HEK293 (cell line): ENCODE measurements around the gene CFAP299.

Experiments used
- CTCF ChIA-PET: fragments of 350-600 bp; formaldehyde crosslinking; extraction: SDS; loops from one replicate; lab custom pipeline; 2021; ENCODE audit warnings: antibody characterized with exemption; lab: Yijun Ruan, JAX
- POLR2A ChIA-PET: fragments of 300-600 bp; formaldehyde crosslinking; extraction: SDS; loops from one replicate; lab custom pipeline; 2020; ENCODE audit warnings: antibody characterized with exemption, inconsistent platforms; lab: Yijun Ruan, JAX
- H3K27ac ChIP-seq: fragments of 200-500 bp; sonication (Bioruptor generic); 2 replicates; pipeline ENCODE4 v1.5.1; 2014; ENCODE audit warnings: low read depth, low read length, control low read depth, inconsistent platforms; ENCODE audit errors: extremely low read depth
- H3K36me3 ChIP-seq, 2 experiments: fragments of 200-500 bp in 1 of 2; sonication (Bioruptor generic) in 1 of 2; 1 replicate in 1 of 2; 2 replicates in 1 of 2; pipeline ENCODE4 v1.5.1; 2014 to 2017; ENCODE audit warnings: inconsistent platforms in 2 of 2, low read length in 2 of 2; ENCODE audit not compliant: control insufficient read depth in 2 of 2, insufficient read depth in 1 of 2
- H3K4me1 ChIP-seq: fragments of 200-500 bp; sonication (Bioruptor generic); 2 replicates; pipeline ENCODE4 v1.5.1; 2014; ENCODE audit warnings: mild to moderate bottlenecking, low read length, inconsistent platforms; ENCODE audit not compliant: control insufficient read depth, insufficient read depth
- H3K4me3 ChIP-seq: 2 replicates; pipeline ENCODE4 v1.5.1; 2011; ENCODE audit warnings: low read depth, mild to moderate bottlenecking, control low read depth, low read length, moderate library complexity
- H3K9me3 ChIP-seq: fragments of 200-500 bp; sonication (Bioruptor generic); 2 replicates; pipeline ENCODE4 v1.5.1; 2014; ENCODE audit warnings: low read depth, low read length, inconsistent platforms; ENCODE audit not compliant: control insufficient read depth, insufficient read depth
- GLI2 ChIP-seq: fragments of 450-650 bp; formaldehyde crosslinking; IDR thresholded peaks from 2 replicates; pipeline ENCODE4; 2017; ENCODE audit warnings: missing biosample characterization, missing genetic modification characterization, low read depth, borderline replicate concordance
- GLIS2 ChIP-seq: fragments of 450-650 bp; formaldehyde crosslinking; IDR thresholded peaks from 2 replicates; pipeline ENCODE4 v1.5.1; 2016; ENCODE audit warnings: missing biosample characterization, missing genetic modification characterization
- KLF10 ChIP-seq: fragments of 450-650 bp; IDR thresholded peaks from 2 replicates; pipeline ENCODE4 v1.5.1; 2018; ENCODE audit warnings: missing biosample characterization, mild to moderate bottlenecking, missing genetic modification characterization
- MYNN ChIP-seq: fragments of 450-650 bp; formaldehyde crosslinking; IDR thresholded peaks from 2 replicates; pipeline ENCODE4 v1.5.1; 2016; ENCODE audit warnings: missing biosample characterization, missing genetic modification characterization, borderline replicate concordance
- SP7 ChIP-seq: fragments of 450-650 bp; formaldehyde crosslinking; IDR thresholded peaks from 2 replicates; pipeline ENCODE4 v1.5.1; 2016; ENCODE audit warnings: missing biosample characterization, missing genetic modification characterization
- ZIC2 ChIP-seq: fragments of 450-650 bp; formaldehyde crosslinking; IDR thresholded peaks from 2 replicates; pipeline ENCODE4 v1.5.1; 2016; ENCODE audit warnings: missing biosample characterization, missing genetic modification characterization
- ZNF132 ChIP-seq: fragments of 450-650 bp; formaldehyde crosslinking; IDR thresholded peaks from 2 replicates; pipeline ENCODE4 v1.5.1; 2017; ENCODE audit warnings: missing biosample characterization, missing genetic modification characterization, borderline replicate concordance
- ZNF169 ChIP-seq: fragments of 450-650 bp; formaldehyde crosslinking; IDR thresholded peaks from 2 replicates; pipeline ENCODE4 v1.5.1; 2016; ENCODE audit warnings: missing biosample characterization, missing genetic modification characterization
- ZNF248 ChIP-seq: fragments of 450-650 bp; formaldehyde crosslinking; IDR thresholded peaks from 2 replicates; pipeline ENCODE4 v1.5.1; 2017; ENCODE audit warnings: missing biosample characterization, missing genetic modification characterization
- ZNF426 ChIP-seq: fragments of 450-650 bp; formaldehyde crosslinking; IDR thresholded peaks from 2 replicates; pipeline ENCODE4 v1.5.1; 2017; ENCODE audit warnings: missing biosample characterization, missing genetic modification characterization, mild to moderate bottlenecking, inconsistent platforms, moderate library complexity
- ZNF48 ChIP-seq: fragments of 450-650 bp; formaldehyde crosslinking; IDR thresholded peaks from 2 replicates; pipeline ENCODE4 v1.5.1; 2016; ENCODE audit warnings: missing biosample characterization, missing genetic modification characterization
- ZNF548 ChIP-seq: fragments of 450-650 bp; formaldehyde crosslinking; IDR thresholded peaks from 2 replicates; pipeline ENCODE4 v1.5.1; 2016; ENCODE audit warnings: missing biosample characterization, missing genetic modification characterization
- ZNF560 ChIP-seq: fragments of 450-650 bp; formaldehyde crosslinking; IDR thresholded peaks from 2 replicates; pipeline ENCODE4 v1.5.1; 2017; ENCODE audit warnings: missing biosample characterization, missing genetic modification characterization, borderline replicate concordance
- ZNF660 ChIP-seq: fragments of 450-650 bp; IDR thresholded peaks from 2 replicates; pipeline ENCODE4 v1.5.1; 2018; ENCODE audit warnings: missing biosample characterization, mild to moderate bottlenecking, missing genetic modification characterization
- ZSCAN23 ChIP-seq: fragments of 450-650 bp; formaldehyde crosslinking; IDR thresholded peaks from 2 replicates; pipeline ENCODE4 v1.5.1; 2016; ENCODE audit warnings: missing biosample characterization, missing genetic modification characterization
- TF ChIP-seq, protein P1 (sequence below): fragments of 450-650 bp; formaldehyde crosslinking; optimal IDR thresholded peaks from 2 replicates; pipeline ENCODE3; 2016; ENCODE audit warnings: missing biosample characterization, mild to moderate bottlenecking, missing genetic modification characterization
- TF ChIP-seq, protein P2 (sequence below): fragments of 450-650 bp; formaldehyde crosslinking; IDR thresholded peaks from 2 replicates; pipeline ENCODE4 v1.5.1; 2017; ENCODE audit warnings: missing biosample characterization, missing genetic modification characterization
- TF ChIP-seq, protein P3 (sequence below): fragments of 450-650 bp; formaldehyde crosslinking; IDR thresholded peaks from 2 replicates; pipeline ENCODE4; 2016; ENCODE audit warnings: missing biosample characterization, missing genetic modification characterization

The CFAP299 gene

DNA sequence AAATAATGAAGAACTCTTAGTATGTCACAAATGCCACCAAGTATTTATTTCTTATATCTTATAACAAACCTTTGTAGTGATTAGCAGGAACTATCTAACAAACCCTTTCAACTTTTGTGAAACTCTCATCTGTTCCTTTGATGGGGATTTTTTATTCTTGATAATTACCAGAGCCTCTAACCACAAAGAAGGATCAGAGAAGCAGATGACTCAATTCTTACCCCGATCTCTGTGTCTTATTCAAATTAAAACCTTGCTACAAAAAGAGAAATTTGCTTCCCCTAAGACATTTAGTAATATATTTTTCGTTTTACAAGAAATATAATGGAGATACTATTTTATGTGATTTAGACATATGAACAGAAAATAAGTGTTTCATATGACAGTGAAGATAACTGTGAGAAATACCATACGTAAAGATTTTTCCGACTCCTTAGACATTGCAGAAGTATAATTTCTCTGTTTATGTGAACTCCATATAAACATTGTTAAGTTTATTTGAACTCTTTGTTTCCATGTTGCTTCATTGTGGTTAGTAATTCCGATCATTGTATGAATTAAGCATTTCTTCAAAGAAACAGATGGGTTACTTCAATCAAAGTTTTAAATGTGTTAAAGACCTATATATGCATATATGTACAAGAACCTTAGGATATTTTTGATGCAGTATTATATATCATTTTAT lies 205.4 kb downstream of the CFAP299 start:
- TF ChIP-seq ZNF48, result no peak
- no peak for TF ChIP-seq ZNF660
- TF ChIP-seq GLIS2 (tag by site-specific recombination), result no peak
- no peak for TF ChIP-seq ZNF248 (tag by site-specific recombination)
- no peak for TF ChIP-seq KLF10 (tag by site-specific recombination)
- TF ChIP-seq ZSCAN23 (tag by site-specific recombination), result no peak
- no peak for TF ChIP-seq ZNF132 (tag by site-specific recombination)
- TF ChIP-seq ZNF560, result no peak
- no peak for TF ChIP-seq GLI2
- no peak for TF ChIP-seq ZNF426 (tag by site-specific recombination)
- TF ChIP-seq ZNF169 (tag by site-specific recombination), result no peak
- TF ChIP-seq, protein P1, sequence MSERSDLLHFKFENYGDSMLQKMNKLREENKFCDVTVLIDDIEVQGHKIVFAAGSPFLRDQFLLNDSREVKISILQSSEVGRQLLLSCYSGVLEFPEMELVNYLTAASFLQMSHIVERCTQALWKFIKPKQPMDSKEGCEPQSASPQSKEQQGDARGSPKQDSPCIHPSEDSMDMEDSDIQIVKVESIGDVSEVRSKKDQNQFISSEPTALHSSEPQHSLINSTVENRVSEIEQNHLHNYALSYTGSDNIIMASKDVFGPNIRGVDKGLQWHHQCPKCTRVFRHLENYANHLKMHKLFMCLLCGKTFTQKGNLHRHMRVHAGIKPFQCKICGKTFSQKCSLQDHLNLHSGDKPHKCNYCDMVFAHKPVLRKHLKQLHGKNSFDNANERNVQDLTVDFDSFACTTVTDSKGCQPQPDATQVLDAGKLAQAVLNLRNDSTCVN (tag by site-specific recombination), result no peak
- H3K9me3 ChIP-seq, result no peaks in the 10 kb centered on the region
- no peak overlapping the region for H3K4me3 ChIP-seq
- H3K36me3 ChIP-seq, result no peaks in the 10 kb centered on the region
- no peaks in the 10 kb centered on the region for H3K4me1 ChIP-seq
- POLR2A ChIA-PET, result no interaction called here
- CTCF ChIA-PET, result no interaction called here
- H3K27ac ChIP-seq, result no peak overlapping the region

DNA sequence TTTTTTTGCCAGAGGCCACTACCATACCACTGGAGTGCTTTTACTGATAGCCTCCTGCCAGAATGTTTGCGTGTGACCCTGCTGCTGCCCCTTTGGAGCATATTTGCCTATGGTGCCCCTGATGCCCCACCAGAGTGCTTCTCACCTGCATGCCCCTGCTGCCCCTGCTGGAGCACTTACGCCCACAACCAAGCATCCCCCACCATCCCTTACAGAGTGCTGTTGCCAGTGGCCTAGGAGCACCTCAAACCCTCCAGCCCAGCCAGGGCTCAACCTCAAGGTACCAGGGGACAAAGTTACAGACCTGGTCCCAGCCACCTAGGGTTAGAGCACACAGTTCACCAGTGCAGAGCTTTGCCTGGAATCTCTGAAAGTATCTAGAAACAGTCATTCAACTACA lies 207.2 kb downstream of the CFAP299 start:
- Histone ChIP-seq H3K4me3 (no peak overlapping the region), H3K27ac (no peak overlapping the region), H3K4me1 (no peaks in the 10 kb centered on the region), H3K9me3 (no peaks in the 10 kb centered on the region), H3K36me3 (no peaks in the 10 kb centered on the region)
- ChIA-PET POLR2A (no interaction called here), CTCF (no interaction called here)
- TF ChIP-seq, protein P2, sequence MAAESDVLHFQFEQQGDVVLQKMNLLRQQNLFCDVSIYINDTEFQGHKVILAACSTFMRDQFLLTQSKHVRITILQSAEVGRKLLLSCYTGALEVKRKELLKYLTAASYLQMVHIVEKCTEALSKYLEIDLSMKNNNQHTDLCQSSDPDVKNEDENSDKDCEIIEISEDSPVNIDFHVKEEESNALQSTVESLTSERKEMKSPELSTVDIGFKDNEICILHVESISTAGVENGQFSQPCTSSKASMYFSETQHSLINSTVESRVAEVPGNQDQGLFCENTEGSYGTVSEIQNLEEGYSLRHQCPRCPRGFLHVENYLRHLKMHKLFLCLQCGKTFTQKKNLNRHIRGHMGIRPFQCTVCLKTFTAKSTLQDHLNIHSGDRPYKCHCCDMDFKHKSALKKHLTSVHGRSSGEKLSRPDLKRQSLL (tag by site-specific recombination), result no peak

DNA sequence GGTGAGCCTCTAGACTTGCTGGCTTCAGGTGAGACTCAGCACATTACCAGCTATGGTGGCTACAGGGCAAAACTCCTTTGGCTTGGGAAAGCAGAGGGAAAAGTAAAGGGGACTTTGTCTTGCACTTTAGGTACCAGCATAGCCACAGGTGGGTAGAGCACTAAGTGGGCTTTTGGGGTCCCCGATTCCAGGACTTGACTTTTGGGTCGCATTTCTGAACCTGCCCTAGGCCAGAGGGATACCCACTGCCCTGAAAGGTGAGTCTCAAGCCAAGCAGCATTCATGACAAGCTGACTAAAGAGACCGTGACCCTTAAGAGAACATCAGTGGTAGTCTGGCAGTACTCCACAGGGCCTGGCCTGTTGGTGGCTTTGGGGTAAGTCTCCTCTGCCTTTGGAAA lies 224.8 kb downstream of the CFAP299 start:
- Histone ChIP-seq H3K9me3 (no peaks in the 10 kb centered on the region), H3K36me3 (no peaks in the 10 kb centered on the region), H3K4me3 (no peak overlapping the region), H3K4me1 (no peaks in the 10 kb centered on the region), H3K27ac (no peak overlapping the region)
- ChIA-PET POLR2A (no interaction called here), CTCF (no interaction called here)
- TF ChIP-seq ZIC2 (tag by site-specific recombination), result no peak
- TF ChIP-seq, protein P3, sequence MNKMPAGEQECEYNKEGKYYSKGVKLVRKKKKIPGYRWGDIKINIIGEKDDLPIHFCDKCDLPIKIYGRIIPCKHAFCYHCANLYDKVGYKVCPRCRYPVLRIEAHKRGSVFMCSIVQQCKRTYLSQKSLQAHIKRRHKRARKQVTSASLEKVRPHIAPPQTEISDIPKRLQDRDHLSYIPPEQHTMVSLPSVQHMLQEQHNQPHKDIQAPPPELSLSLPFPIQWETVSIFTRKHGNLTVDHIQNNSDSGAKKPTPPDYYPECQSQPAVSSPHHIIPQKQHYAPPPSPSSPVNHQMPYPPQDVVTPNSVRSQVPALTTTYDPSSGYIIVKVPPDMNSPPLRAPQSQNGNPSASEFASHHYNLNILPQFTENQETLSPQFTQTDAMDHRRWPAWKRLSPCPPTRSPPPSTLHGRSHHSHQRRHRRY, result no peak
- no peak for TF ChIP-seq MYNN (tag by site-specific recombination)
- no peak for TF ChIP-seq ZNF548 (tag by site-specific recombination)
- TF ChIP-seq SP7 (tag by site-specific recombination), result no peak
